H1 (cell line): ENCODE results near the gene COL4A1. TPM values are rescaled to one million over a fixed set of nuclear protein-coding genes. Genes with fewer than 3 reads are reported as not detected.

Experiments used
- CHD2 ChIP-seq: IDR thresholded peaks from 2 replicates; pipeline ENCODE4 v1.6.1; 2012; ENCODE audit warnings: low read length, improper control_type of control experiment
- CHD7 ChIP-seq: fragments of 300-600 bp; sonication (generic); IDR thresholded peaks from 2 replicates; pipeline ENCODE4 v1.7.1; 2012; ENCODE audit warnings: low read length, moderate library complexity, mild to moderate bottlenecking, inconsistent platforms; ENCODE audit not compliant: insufficient replicate concordance
- EZH2 ChIP-seq: fragments of 200-600 bp; sonication (generic); IDR thresholded peaks from 2 replicates; pipeline ENCODE4 v1.7.1; 2012; ENCODE audit warnings: low read depth, mild to moderate bottlenecking, moderate library complexity, low read length, inconsistent platforms; ENCODE audit not compliant: severe bottlenecking
- HDAC2 ChIP-seq, 2 experiments: fragments of 300-600 bp in 1 of 2; sonication (generic) in 1 of 2; IDR thresholded peaks; 2 replicates each; pipeline ENCODE4 v1.6.1; 2011 to 2012; ENCODE audit warnings: low read depth in 2 of 2, low read length in 2 of 2, mild to moderate bottlenecking in 2 of 2, moderate library complexity in 2 of 2, borderline replicate concordance in 1 of 2, inconsistent platforms in 1 of 2
- JUN ChIP-seq: IDR thresholded peaks from 2 replicates; pipeline ENCODE4 v1.6.1; 2011; ENCODE audit warnings: low read depth, mild to moderate bottlenecking, improper control_type of control experiment, low read length
- KDM5A ChIP-seq: fragments of 200-600 bp; IDR thresholded peaks from 2 replicates; pipeline ENCODE4 v1.7.1; 2012; ENCODE audit warnings: mild to moderate bottlenecking, low read length, inconsistent platforms, mixed read lengths
- RAD21 ChIP-seq, 2 experiments: IDR thresholded peaks in 1 of 2; conservative IDR thresholded peaks in 1 of 2; 2 replicates each; pipeline ENCODE4 v1.6.1; 2011; ENCODE audit warnings: low read depth in 2 of 2, low read length in 2 of 2, improper control_type of control experiment in 1 of 2, inconsistent platforms in 1 of 2, mild to moderate bottlenecking in 1 of 2, moderate library complexity in 1 of 2
- SIRT6 ChIP-seq: IDR thresholded peaks from one replicate; pipeline ENCODE4 v1.7.1; 2012; ENCODE audit warnings: low read length, inconsistent platforms
- SP4 ChIP-seq: IDR thresholded peaks from 2 replicates; pipeline ENCODE4 v1.6.1; 2012; ENCODE audit warnings: low read length, inconsistent platforms
- polyA plus RNA-seq, 7 experiments: library from polyadenylated mRNA; depleted of rRNA in 3 of 7; stranded (reverse) in 5 of 7; unstranded in 2 of 7; fragments of >200 nt in 5 of 7; fragments of 200-250 nt in 2 of 7; gene quantifications; 1 replicate in 5 of 7; 2 replicates in 1 of 7; 4 replicates in 1 of 7; pipeline versions ENCODE4 v1.2.1 to v1.2.3, GENCODE V29; 2011 to 2013; ENCODE audit warnings: missing spikeins in 2 of 7, mixed read lengths in 2 of 7
- total RNA-seq: library from RNA; stranded (reverse); fragmentation: NEBNext Ultra II Directional; extraction: Animal tissue kit (Norgen Biotek cat#: 25700); gene quantifications from 2 replicates; pipeline ENCODE4 v1.2.1, GENCODE V29; 2021

COL4A1 gene
- total and polyA plus RNA-seq, 2 of the 8 experiments (the other 6 are each of a cell fraction or from before 2014, with no cell fraction given), result 30.7 to 82.0 TPM

GRCh38 chr13:110195547-110196485 is 111.1 kb downstream of the COL4A1 start (continued):
- no peak for TF ChIP-seq JUN
- TF ChIP-seq HDAC2 (IDR thresholded peaks at IDR 0.05; ENCODE audit: borderline replicate concordance in 1 of 2, low read depth in 2 of 2, low read length in 2 of 2), result no peak
- TF ChIP-seq KDM5A, result no peak
- TF ChIP-seq SP4, result no peak
- no peak for TF ChIP-seq CHD2
- no peak for TF ChIP-seq EZH2
- TF ChIP-seq RAD21 (IDR thresholded peaks at IDR 0.05 in 1 of 2, conservative IDR thresholded peaks at IDR 0.05 in 1 of 2; ENCODE audit: low read depth in 2 of 2, low read length in 2 of 2), result no peak
- TF ChIP-seq SIRT6, result no peak
- no peak for TF ChIP-seq CHD7
- TF ChIP-seq, all 59 proteins: peak for 0
